B cell (primary cell): ENCODE measurements around the gene KRTAP12-4. TPM values are rescaled to one million over a fixed set of nuclear protein-coding genes. Genes with fewer than 3 reads are reported as not detected.
"Not testable (repeated sequence)": the region's sequence is repeated elsewhere in the genome, so short reads cannot be mapped to it uniquely, and the experiment has no call there.

Source experiments
- ATAC-seq: fragments of 200-7000 bp; cut with Tn5 transposase; one replicate; pipeline ENCODE4 v1.10.0; 2021; ENCODE audit warnings: low read depth, mild to moderate bottlenecking, moderate number of reproducible peaks, moderate library complexity
- CTCF ChIA-PET: fragments of 350-600 bp; sonication (Branson Sonifier 250); formaldehyde crosslinking; loops from one replicate; lab custom pipeline; 2021; ENCODE audit warnings: antibody characterized with exemption, inconsistent platforms; lab: Charles Lee
- POLR2A ChIA-PET: fragments of 350-600 bp; sonication (Branson Sonifier 250); formaldehyde crosslinking; loops from one replicate; lab custom pipeline; 2021; ENCODE audit warnings: antibody characterized with exemption; lab: Charles Lee
- DNase-seq: peaks from one replicate; pipeline ENCODE4 v3.0.0; 2013
- H2AFZ ChIP-seq: 2 replicates; pipeline ENCODE4 v1.6.1; 2012; ENCODE audit warnings: mild to moderate bottlenecking, low read depth, low read length; ENCODE audit not compliant: insufficient read depth, poor library complexity, severe bottlenecking
- H3K27ac ChIP-seq, 2 donors: 1 replicate in 1 of 2; 2 replicates in 1 of 2; pipeline ENCODE4 v1.5.1; 2012 to 2013; ENCODE audit warnings: low read length in 2 of 2, mild to moderate bottlenecking in 2 of 2, moderate library complexity in 1 of 2
- H3K27me3 ChIP-seq, 4 experiments: fragments of 200-600 bp in 1 of 4; sonication (generic) in 1 of 4; replicated peaks in 1 of 4; 1 replicate in 2 of 4; 2 replicates in 2 of 4; pipeline versions ENCODE4 v1.6.1 to v1.7.0; 2013 to 2016; ENCODE audit warnings: low read length in 3 of 4, mild to moderate bottlenecking in 2 of 4, mixed read lengths in 1 of 4, moderate library complexity in 1 of 4; ENCODE audit not compliant: insufficient read depth in 4 of 4, control insufficient read depth in 3 of 4; ENCODE audit errors: control extremely low read depth in 1 of 4
- H3K36me3 ChIP-seq, 2 experiments: replicated peaks in 1 of 2; 1 replicate in 1 of 2; 2 replicates in 1 of 2; pipeline versions ENCODE4 v1.6.1 to v1.7.1; 2013; ENCODE audit warnings: low read length in 1 of 2; ENCODE audit not compliant: insufficient read depth in 2 of 2, control insufficient read depth in 1 of 2; ENCODE audit errors: control extremely low read depth in 1 of 2, extremely low read depth in 1 of 2
- H3K4me1 ChIP-seq, 2 donors: fragments of 200-600 bp in 1 of 2; sonication (generic) in 1 of 2; 1 replicate in 1 of 2; 2 replicates in 1 of 2; pipeline versions ENCODE4 v1.5.1 to v1.6.1; 2013 to 2017; ENCODE audit warnings: low read length in 2 of 2; ENCODE audit not compliant: control insufficient read depth in 2 of 2, insufficient read depth in 2 of 2
- H3K4me2 ChIP-seq: replicated peaks from 2 replicates; pipeline ENCODE3; 2012; ENCODE audit warnings: mild to moderate bottlenecking, low read depth, low read length; ENCODE audit not compliant: poor library complexity, severe bottlenecking
- H3K4me3 ChIP-seq, 5 experiments: fragments of 200-600 bp in 1 of 5; sonication (generic) in 1 of 5; 1 replicate in 3 of 5; 2 replicates in 2 of 5; pipeline versions ENCODE4 v1.5.1 to v1.7.0; 2011 to 2016; ENCODE audit warnings: low read length in 4 of 5, mild to moderate bottlenecking in 4 of 5, low read depth in 2 of 5, control low read depth in 1 of 5, moderate library complexity in 1 of 5; ENCODE audit not compliant: insufficient read depth in 1 of 5; ENCODE audit errors: control extremely low read depth in 1 of 5, extremely low read depth in 1 of 5
- H3K79me2 ChIP-seq: fragments of 200-600 bp; sonication (generic); one replicate; pipeline ENCODE4 v1.6.0; 2016; ENCODE audit warnings: low read length; ENCODE audit not compliant: control insufficient read depth, insufficient read depth
- H3K9ac ChIP-seq: fragments of 200-600 bp; sonication (generic); 2 replicates; pipeline ENCODE4 v1.6.1; 2017; ENCODE audit warnings: mild to moderate bottlenecking, low read length, moderate library complexity
- H3K9me3 ChIP-seq, 3 donors: one replicate each; pipeline versions ENCODE4 v1.6.1 to v1.7.1; 2013; ENCODE audit warnings: low read length in 2 of 3; ENCODE audit not compliant: control insufficient read depth in 2 of 3, insufficient read depth in 1 of 3; ENCODE audit errors: control extremely low read depth in 1 of 3
- H4K20me1 ChIP-seq: 2 replicates; pipeline ENCODE4 v1.6.0; 2012; ENCODE audit warnings: mild to moderate bottlenecking, low read length; ENCODE audit not compliant: insufficient read depth, control insufficient read depth, poor library complexity, severe bottlenecking
- H3K27ac Mint-ChIP-seq: one replicate; pipeline ENCODE4 v1.8.0; 2021; ENCODE audit warnings: mixed read lengths
- H3K27me3 Mint-ChIP-seq: one replicate; pipeline ENCODE4 v1.8.0; 2021; ENCODE audit warnings: mixed read lengths
- H3K4me1 Mint-ChIP-seq: one replicate; pipeline ENCODE4 v1.8.0; 2021; ENCODE audit warnings: mixed read lengths
- H3K4me3 Mint-ChIP-seq: one replicate; pipeline ENCODE4 v1.8.0; 2021; ENCODE audit warnings: mixed read lengths
- H3K9me3 Mint-ChIP-seq: one replicate; pipeline ENCODE4 v1.8.0; 2022; ENCODE audit warnings: mixed read lengths; ENCODE audit not compliant: insufficient read depth
- CTCF ChIP-seq: fragments of 200-600 bp; IDR thresholded peaks from one replicate; pipeline ENCODE4 v1.8.0; 2022; ENCODE audit warnings: antibody characterized with exemption, mild to moderate bottlenecking
- EZH2 ChIP-seq: IDR thresholded peaks from 2 replicates; pipeline ENCODE4 v1.6.1; 2012; ENCODE audit warnings: borderline replicate concordance, low read depth, mild to moderate bottlenecking, moderate library complexity, low read length; ENCODE audit not compliant: insufficient read depth, poor library complexity, severe bottlenecking
- WGBS: methylation state at CpG from one replicate; pipeline ENCODE4 v1.1.5; 2013; ENCODE audit warnings: missing lambda C conversion rate; ENCODE audit not compliant: insufficient coverage; 5-methylcytosine and 5-hydroxymethylcytosine counted together
- intact Hi-C: fragments of 100-400 bp; cut with micrococcal nuclease; formaldehyde crosslinking; loops from one replicate; pipeline ENCODE4 v1.10.0; 2022
- polyA plus RNA-seq: library from polyadenylated mRNA; depleted of rRNA; stranded (reverse); fragments of >200 nt; gene quantifications from 2 replicates; pipeline ENCODE4 v1.2.3, GENCODE V29; 2012
- total RNA-seq, 2 donors: library from RNA; stranded (reverse); fragments of 120-200 nt in 1 of 2; gene quantifications; 1 replicate in 1 of 2; 2 replicates in 1 of 2; pipeline versions ENCODE4 v1.2.3 to v1.2.4, GENCODE V29; 2013 to 2022

KRTAP12-4 gene
- total and polyA plus RNA-seq, 2 donors (not counting 1 experiment from before 2014, with no cell fraction given) = not detected

GRCh38 chr21:44691686-44692085 lies 37.2 kb upstream of the KRTAP12-4 start:
- Histone ChIP-seq H3K27me3 (peaks cover 0 to 10% (median 2%) of the 10 kb centered on the region in 4 experiments), H3K4me1 (no peaks in the 10 kb centered on the region), H3K9me3 (peaks cover 4 to 10% (median 8%) of the 10 kb centered on the region in 3 donors), H3K4me3 (no peak overlapping the region), H3K27ac (no peak overlapping the region), H3K9ac (no peak overlapping the region), H4K20me1 (no peaks in the 10 kb centered on the region), H3K79me2 (no peaks in the 10 kb centered on the region), H2AFZ (no peak overlapping the region), H3K36me3 (no peaks in the 10 kb centered on the region), H3K4me2 (no peak overlapping the region)
- intact Hi-C loops = no loop called here
- H3K4me3 Mint-ChIP-seq = no peak overlapping the region
- H3K27me3 Mint-ChIP-seq = peaks cover 43% of the 10 kb centered on the region
- no peak for ATAC-seq
- ChIA-PET CTCF (no interaction called here), POLR2A (interaction anchor here (0.6 kb wide), 1 partner anchor 236 kb away, joined by 7 read pairs; no protein-coding TSS in a partner anchor)
- DNase-seq = no peak
- TF ChIP-seq CTCF = no peak
- TF ChIP-seq EZH2 = no peak
- no peak overlapping the region for H3K27ac Mint-ChIP-seq
- no peaks in the 10 kb centered on the region for H3K4me1 Mint-ChIP-seq
- peaks cover 12% of the 10 kb centered on the region for H3K9me3 Mint-ChIP-seq
- WGBS = no CpG with 5 or more reads among the region's 2 CpGs

GRCh38 chr21:44689740-44690139 lies 35.3 kb upstream of the KRTAP12-4 start:
- H3K36me3 ChIP-seq, H3K79me2 ChIP-seq, H3K4me3 ChIP-seq, DNase-seq, H3K4me1 ChIP-seq, intact Hi-C loops, POLR2A ChIA-PET, H2AFZ ChIP-seq, H3K4me2 ChIP-seq, H3K4me1 Mint-ChIP-seq, H3K27ac Mint-ChIP-seq, H3K27ac ChIP-seq, H3K4me3 Mint-ChIP-seq, H3K9ac ChIP-seq, ATAC-seq, CTCF ChIA-PET, H3K9me3 ChIP-seq, H4K20me1 ChIP-seq: not testable (repeated sequence)
- WGBS = 94% methylated on average over 2 of the region's 3 CpGs
- peaks cover 44% of the 10 kb centered on the region for H3K27me3 Mint-ChIP-seq
- peaks cover 0 to 10% (median 0%) of the 10 kb centered on the region in 4 experiments for H3K27me3 ChIP-seq
- peaks cover 12% of the 10 kb centered on the region for H3K9me3 Mint-ChIP-seq
